DND-41 (cell line): ENCODE results near the gene ADAMTSL5.

Experiments
- CTCF ChIP-seq: IDR thresholded peaks from 2 replicates; pipeline ENCODE4 v1.5.1; 2012; ENCODE audit warnings: borderline replicate concordance, low read length, moderate library complexity, mild to moderate bottlenecking; ENCODE audit not compliant: poor library complexity, severe bottlenecking; ENCODE audit errors: extremely low read depth
- EZH2 ChIP-seq: IDR thresholded peaks from 3 replicates; pipeline ENCODE4 v1.6.1; 2012; ENCODE audit warnings: borderline replicate concordance, low read depth, mild to moderate bottlenecking, moderate library complexity, low read length, inconsistent platforms; ENCODE audit not compliant: severe bottlenecking

- TF ChIP-seq CTCF (no peak), EZH2 (no peak)
Measured at GRCh38 chr19:1501200-1501595, 11.6 kb downstream of the ADAMTSL5 start.
